B cell (primary cell): ENCODE data around the gene CTDSPL. TPM values are rescaled to one million over a fixed set of nuclear protein-coding genes. Genes with fewer than 3 reads are reported as not detected.

Source experiments
- ATAC-seq: fragments of 200-7000 bp; cut with Tn5 transposase; one replicate; pipeline ENCODE4 v1.10.0; 2021; ENCODE audit warnings: low read depth, mild to moderate bottlenecking, moderate number of reproducible peaks, moderate library complexity
- CTCF ChIA-PET: fragments of 350-600 bp; sonication (Branson Sonifier 250); formaldehyde crosslinking; loops from one replicate; lab custom pipeline; 2021; ENCODE audit warnings: antibody characterized with exemption, inconsistent platforms; lab: Charles Lee
- POLR2A ChIA-PET: fragments of 350-600 bp; sonication (Branson Sonifier 250); formaldehyde crosslinking; loops from one replicate; lab custom pipeline; 2021; ENCODE audit warnings: antibody characterized with exemption; lab: Charles Lee
- DNase-seq: peaks from one replicate; pipeline ENCODE4 v3.0.0; 2013
- H2AFZ ChIP-seq: 2 replicates; pipeline ENCODE4 v1.6.1; 2012; ENCODE audit warnings: mild to moderate bottlenecking, low read depth, low read length; ENCODE audit not compliant: insufficient read depth, poor library complexity, severe bottlenecking
- H3K27ac ChIP-seq, 2 donors: 1 replicate in 1 of 2; 2 replicates in 1 of 2; pipeline ENCODE4 v1.5.1; 2012 to 2013; ENCODE audit warnings: low read length in 2 of 2, mild to moderate bottlenecking in 2 of 2, moderate library complexity in 1 of 2
- H3K27me3 ChIP-seq, 4 experiments: fragments of 200-600 bp in 1 of 4; sonication (generic) in 1 of 4; replicated peaks in 1 of 4; 1 replicate in 2 of 4; 2 replicates in 2 of 4; pipeline versions ENCODE4 v1.6.1 to v1.7.0; 2013 to 2016; ENCODE audit warnings: low read length in 3 of 4, mild to moderate bottlenecking in 2 of 4, mixed read lengths in 1 of 4, moderate library complexity in 1 of 4; ENCODE audit not compliant: insufficient read depth in 4 of 4, control insufficient read depth in 3 of 4; ENCODE audit errors: control extremely low read depth in 1 of 4
- H3K36me3 ChIP-seq, 2 experiments: replicated peaks in 1 of 2; 1 replicate in 1 of 2; 2 replicates in 1 of 2; pipeline versions ENCODE4 v1.6.1 to v1.7.1; 2013; ENCODE audit warnings: low read length in 1 of 2; ENCODE audit not compliant: insufficient read depth in 2 of 2, control insufficient read depth in 1 of 2; ENCODE audit errors: control extremely low read depth in 1 of 2, extremely low read depth in 1 of 2
- H3K4me1 ChIP-seq, 2 donors: fragments of 200-600 bp in 1 of 2; sonication (generic) in 1 of 2; 1 replicate in 1 of 2; 2 replicates in 1 of 2; pipeline versions ENCODE4 v1.5.1 to v1.6.1; 2013 to 2017; ENCODE audit warnings: low read length in 2 of 2; ENCODE audit not compliant: control insufficient read depth in 2 of 2, insufficient read depth in 2 of 2
- H3K4me2 ChIP-seq: replicated peaks from 2 replicates; pipeline ENCODE3; 2012; ENCODE audit warnings: mild to moderate bottlenecking, low read depth, low read length; ENCODE audit not compliant: poor library complexity, severe bottlenecking
- H3K4me3 ChIP-seq, 5 experiments: fragments of 200-600 bp in 1 of 5; sonication (generic) in 1 of 5; 1 replicate in 3 of 5; 2 replicates in 2 of 5; pipeline versions ENCODE4 v1.5.1 to v1.7.0; 2011 to 2016; ENCODE audit warnings: low read length in 4 of 5, mild to moderate bottlenecking in 4 of 5, low read depth in 2 of 5, control low read depth in 1 of 5, moderate library complexity in 1 of 5; ENCODE audit not compliant: insufficient read depth in 1 of 5; ENCODE audit errors: control extremely low read depth in 1 of 5, extremely low read depth in 1 of 5
- H3K79me2 ChIP-seq: fragments of 200-600 bp; sonication (generic); one replicate; pipeline ENCODE4 v1.6.0; 2016; ENCODE audit warnings: low read length; ENCODE audit not compliant: control insufficient read depth, insufficient read depth
- H3K9ac ChIP-seq: fragments of 200-600 bp; sonication (generic); 2 replicates; pipeline ENCODE4 v1.6.1; 2017; ENCODE audit warnings: mild to moderate bottlenecking, low read length, moderate library complexity
- H3K9me3 ChIP-seq, 3 donors: one replicate each; pipeline versions ENCODE4 v1.6.1 to v1.7.1; 2013; ENCODE audit warnings: low read length in 2 of 3; ENCODE audit not compliant: control insufficient read depth in 2 of 3, insufficient read depth in 1 of 3; ENCODE audit errors: control extremely low read depth in 1 of 3
- H4K20me1 ChIP-seq: 2 replicates; pipeline ENCODE4 v1.6.0; 2012; ENCODE audit warnings: mild to moderate bottlenecking, low read length; ENCODE audit not compliant: insufficient read depth, control insufficient read depth, poor library complexity, severe bottlenecking
- H3K27ac Mint-ChIP-seq: one replicate; pipeline ENCODE4 v1.8.0; 2021; ENCODE audit warnings: mixed read lengths
- H3K27me3 Mint-ChIP-seq: one replicate; pipeline ENCODE4 v1.8.0; 2021; ENCODE audit warnings: mixed read lengths
- H3K4me1 Mint-ChIP-seq: one replicate; pipeline ENCODE4 v1.8.0; 2021; ENCODE audit warnings: mixed read lengths
- H3K4me3 Mint-ChIP-seq: one replicate; pipeline ENCODE4 v1.8.0; 2021; ENCODE audit warnings: mixed read lengths
- H3K9me3 Mint-ChIP-seq: one replicate; pipeline ENCODE4 v1.8.0; 2022; ENCODE audit warnings: mixed read lengths; ENCODE audit not compliant: insufficient read depth
- CTCF ChIP-seq: fragments of 200-600 bp; IDR thresholded peaks from one replicate; pipeline ENCODE4 v1.8.0; 2022; ENCODE audit warnings: antibody characterized with exemption, mild to moderate bottlenecking
- EZH2 ChIP-seq: IDR thresholded peaks from 2 replicates; pipeline ENCODE4 v1.6.1; 2012; ENCODE audit warnings: borderline replicate concordance, low read depth, mild to moderate bottlenecking, moderate library complexity, low read length; ENCODE audit not compliant: insufficient read depth, poor library complexity, severe bottlenecking
- WGBS: methylation state at CpG from one replicate; pipeline ENCODE4 v1.1.5; 2013; ENCODE audit warnings: missing lambda C conversion rate; ENCODE audit not compliant: insufficient coverage; 5-methylcytosine and 5-hydroxymethylcytosine counted together
- intact Hi-C: fragments of 100-400 bp; cut with micrococcal nuclease; formaldehyde crosslinking; loops from one replicate; pipeline ENCODE4 v1.10.0; 2022
- polyA plus RNA-seq: library from polyadenylated mRNA; depleted of rRNA; stranded (reverse); fragments of >200 nt; gene quantifications from 2 replicates; pipeline ENCODE4 v1.2.3, GENCODE V29; 2012
- total RNA-seq, 2 donors: library from RNA; stranded (reverse); fragments of 120-200 nt in 1 of 2; gene quantifications; 1 replicate in 1 of 2; 2 replicates in 1 of 2; pipeline versions ENCODE4 v1.2.3 to v1.2.4, GENCODE V29; 2013 to 2022

CTDSPL gene
- total and polyA plus RNA-seq, 2 donors (not counting 1 experiment from before 2014, with no cell fraction given): not detected

- no peak overlapping the region for H3K9ac ChIP-seq
- no peaks in the 10 kb centered on the region for H3K36me3 ChIP-seq
- H3K4me1 ChIP-seq: no peaks in the 10 kb centered on the region
- intact Hi-C loops: no loop called here
- Mint-ChIP-seq H3K27ac (no peak overlapping the region), H3K9me3 (no peaks in the 10 kb centered on the region), H3K4me3 (no peak overlapping the region), H3K4me1 (no peaks in the 10 kb centered on the region), H3K27me3 (peaks cover 22% of the 10 kb centered on the region)
- CTCF ChIA-PET: no interaction called here
- H3K27me3 ChIP-seq: peaks cover 0 to 6% (median 0%) of the 10 kb centered on the region in 4 experiments
- H3K4me3 ChIP-seq: no peak overlapping the region
- no peak overlapping the region for H2AFZ ChIP-seq
- no peaks in the 10 kb centered on the region for H4K20me1 ChIP-seq
- H3K4me2 ChIP-seq: no peak overlapping the region
- ATAC-seq (no peak), DNase-seq (no peak)
- 100% methylated on average over 2 of the region's 8 CpGs for WGBS
- H3K79me2 ChIP-seq: no peaks in the 10 kb centered on the region
- no peak overlapping the region for H3K27ac ChIP-seq
- H3K9me3 ChIP-seq: no peaks in the 10 kb centered on the region
- POLR2A ChIA-PET: no interaction called here
- no peak for TF ChIP-seq EZH2
- no peak for TF ChIP-seq CTCF
These were observed 73.1 kb downstream of the CTDSPL start for GRCh38 chr3:37934631-37935289.

- H3K4me3 ChIP-seq: no peak overlapping the region
- no peaks in the 10 kb centered on the region for H4K20me1 ChIP-seq
- peaks cover 0 to 6% (median 0%) of the 10 kb centered on the region in 4 experiments for H3K27me3 ChIP-seq
- H3K4me1 ChIP-seq: no peaks in the 10 kb centered on the region
- ATAC-seq (no peak), DNase-seq (no peak)
- H3K9me3 Mint-ChIP-seq: no peaks in the 10 kb centered on the region
- no peak overlapping the region for H2AFZ ChIP-seq
- no CpG with 5 or more reads among the region's 1 CpG for WGBS
- H3K9ac ChIP-seq: no peak overlapping the region
- no peaks in the 10 kb centered on the region for H3K4me1 Mint-ChIP-seq
- ChIA-PET CTCF (no interaction called here), POLR2A (no interaction called here)
- H3K27ac Mint-ChIP-seq: no peak overlapping the region
- H3K4me2 ChIP-seq: no peak overlapping the region
- H3K36me3 ChIP-seq: no peaks in the 10 kb centered on the region
- no peaks in the 10 kb centered on the region for H3K79me2 ChIP-seq
- TF ChIP-seq EZH2 (no peak), CTCF (no peak)
- H3K27ac ChIP-seq: no peak overlapping the region
- H3K27me3 Mint-ChIP-seq: peaks cover 22% of the 10 kb centered on the region
- no peak overlapping the region for H3K4me3 Mint-ChIP-seq
- intact Hi-C loops: no loop called here
- no peaks in the 10 kb centered on the region for H3K9me3 ChIP-seq
These were observed 73.6 kb downstream of the CTDSPL start for GRCh38 chr3:37935290-37935668.
